Activated naive CD8-positive, alpha-beta T cell (primary cell): ENCODE results near the gene CACNA2D4.

Experiments used
- H3K27ac Mint-ChIP-seq: one replicate; pipeline ENCODE4 v1.8.0; 2021; ENCODE audit warnings: mixed read lengths
- H3K27me3 Mint-ChIP-seq: one replicate; pipeline ENCODE4 v1.8.0; 2021; ENCODE audit warnings: mixed read lengths
- H3K36me3 Mint-ChIP-seq: one replicate; pipeline ENCODE4 v1.8.0; 2021; ENCODE audit warnings: mixed read lengths
- H3K4me1 Mint-ChIP-seq: one replicate; pipeline ENCODE4 v1.8.0; 2021; ENCODE audit warnings: low read depth, mixed read lengths
- H3K4me3 Mint-ChIP-seq: one replicate; pipeline ENCODE4 v1.8.0; 2021; ENCODE audit warnings: mild to moderate bottlenecking, mixed read lengths
- H3K9me3 Mint-ChIP-seq: one replicate; pipeline ENCODE4 v1.8.0; 2021; ENCODE audit warnings: low read depth, mixed read lengths

Gene CACNA2D4

DNA sequence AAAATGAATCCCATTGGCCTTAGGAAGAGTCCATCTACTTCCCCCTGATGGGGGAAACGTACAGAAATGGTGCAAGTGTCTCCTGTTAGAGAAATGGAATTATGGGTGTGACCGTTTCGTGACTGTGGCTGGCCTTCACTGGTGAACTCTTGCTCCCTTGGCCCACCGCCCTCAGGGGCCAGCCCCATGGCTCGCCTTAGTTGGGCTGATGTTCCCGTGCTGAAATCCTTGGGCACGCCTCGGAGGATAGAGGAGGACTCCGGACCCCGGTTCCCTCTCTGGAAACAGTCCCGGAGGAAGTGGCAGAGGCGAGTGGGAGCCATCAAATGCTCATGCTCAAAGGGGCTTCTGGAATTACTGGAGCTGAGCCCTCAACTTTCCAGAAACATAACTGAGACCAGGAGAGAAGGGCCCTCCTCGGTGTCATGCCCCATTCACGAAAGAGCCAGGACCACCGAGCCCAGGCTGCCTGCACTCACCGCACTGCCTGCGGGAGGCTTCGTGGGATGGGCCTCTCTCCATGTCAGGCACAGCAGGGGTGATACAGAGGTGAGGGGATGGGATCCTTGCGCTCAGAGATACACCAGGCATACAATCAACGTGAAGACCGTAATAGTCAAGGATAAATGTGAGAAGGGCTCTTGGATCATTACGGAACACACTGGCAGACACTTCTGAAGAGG lies 10.1 kb upstream of the CACNA2D4 start:
- Mint-ChIP-seq H3K9me3 (no peaks in the 10 kb centered on the region), H3K36me3 (no peaks in the 10 kb centered on the region), H3K4me1 (peaks cover 22% of the 10 kb centered on the region), H3K4me3 (no peak overlapping the region), H3K27me3 (no peaks in the 10 kb centered on the region), H3K27ac (no peak overlapping the region)

GRCh38 chr12:1927751-1928351 lies 9.4 kb upstream of the CACNA2D4 start:
- Mint-ChIP-seq H3K9me3 (no peaks in the 10 kb centered on the region), H3K27ac (no peak overlapping the region), H3K4me3 (no peak overlapping the region), H3K36me3 (no peaks in the 10 kb centered on the region), H3K27me3 (peaks cover 2% of the 10 kb centered on the region), H3K4me1 (peaks cover 25% of the 10 kb centered on the region)

GRCh38 chr12:1927051-1927680 lies 8.7 kb upstream of the CACNA2D4 start:
- H3K9me3 Mint-ChIP-seq: no peaks in the 10 kb centered on the region
- no peak overlapping the region for H3K4me3 Mint-ChIP-seq
- H3K27me3 Mint-ChIP-seq: peaks cover 2% of the 10 kb centered on the region
- H3K4me1 Mint-ChIP-seq: peaks cover 24% of the 10 kb centered on the region
- no peak overlapping the region for H3K27ac Mint-ChIP-seq
- H3K36me3 Mint-ChIP-seq: no peaks in the 10 kb centered on the region

GRCh38 chr12:1926251-1926657 lies 7.8 kb upstream of the CACNA2D4 start:
- no peaks in the 10 kb centered on the region for H3K9me3 Mint-ChIP-seq
- no peaks in the 10 kb centered on the region for H3K36me3 Mint-ChIP-seq
- no peak overlapping the region for H3K27ac Mint-ChIP-seq
- H3K27me3 Mint-ChIP-seq: peaks cover 2% of the 10 kb centered on the region
- H3K4me1 Mint-ChIP-seq: peaks cover 21% of the 10 kb centered on the region
- H3K4me3 Mint-ChIP-seq: no peak overlapping the region

- H3K4me3 Mint-ChIP-seq: no peak overlapping the region
- H3K27me3 Mint-ChIP-seq: peaks cover 2% of the 10 kb centered on the region
- H3K9me3 Mint-ChIP-seq: no peaks in the 10 kb centered on the region
- H3K36me3 Mint-ChIP-seq: no peaks in the 10 kb centered on the region
- H3K4me1 Mint-ChIP-seq: peaks cover 21% of the 10 kb centered on the region
- H3K27ac Mint-ChIP-seq: no peak overlapping the region
Measured at GRCh38 chr12:1925684-1926006, 7.2 kb upstream of the CACNA2D4 start.

GRCh38 chr12:1924996-1925683 lies 6.7 kb upstream of the CACNA2D4 start:
- H3K27ac Mint-ChIP-seq: no peak overlapping the region
- no peak overlapping the region for H3K4me3 Mint-ChIP-seq
- peaks cover 2% of the 10 kb centered on the region for H3K27me3 Mint-ChIP-seq

DNA sequence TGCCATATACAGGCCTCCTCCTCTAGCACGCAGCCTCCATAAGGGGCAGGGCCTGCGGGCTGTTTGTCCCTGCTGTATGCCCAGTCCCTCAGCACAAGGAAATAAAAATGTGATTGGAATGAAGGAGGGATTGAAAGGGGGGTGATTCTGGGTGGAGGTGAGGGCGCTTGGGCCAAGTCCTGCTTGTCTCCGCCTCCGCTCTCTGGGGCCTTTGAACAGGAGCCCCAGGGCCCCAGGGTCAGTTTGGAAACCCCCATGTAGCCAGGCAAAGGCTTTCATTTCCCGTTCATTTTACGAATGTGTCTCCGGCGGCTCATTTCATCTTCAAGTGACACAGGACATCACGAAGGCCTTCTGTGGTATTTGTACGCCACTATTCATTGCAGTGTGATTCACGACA lies 4.5 kb upstream of the CACNA2D4 start:
- Mint-ChIP-seq H3K4me1 (peaks cover 11% of the 10 kb centered on the region), H3K27me3 (peaks cover 3% of the 10 kb centered on the region), H3K9me3 (no peaks in the 10 kb centered on the region), H3K4me3 (no peak overlapping the region), H3K27ac (no peak overlapping the region), H3K36me3 (no peaks in the 10 kb centered on the region)

More at GRCh38 chr12:1924996-1925683, 6.7 kb upstream of the CACNA2D4 start:
- Mint-ChIP-seq H3K4me1 (peaks cover 20% of the 10 kb centered on the region), H3K9me3 (no peaks in the 10 kb centered on the region), H3K36me3 (no peaks in the 10 kb centered on the region)

DNA sequence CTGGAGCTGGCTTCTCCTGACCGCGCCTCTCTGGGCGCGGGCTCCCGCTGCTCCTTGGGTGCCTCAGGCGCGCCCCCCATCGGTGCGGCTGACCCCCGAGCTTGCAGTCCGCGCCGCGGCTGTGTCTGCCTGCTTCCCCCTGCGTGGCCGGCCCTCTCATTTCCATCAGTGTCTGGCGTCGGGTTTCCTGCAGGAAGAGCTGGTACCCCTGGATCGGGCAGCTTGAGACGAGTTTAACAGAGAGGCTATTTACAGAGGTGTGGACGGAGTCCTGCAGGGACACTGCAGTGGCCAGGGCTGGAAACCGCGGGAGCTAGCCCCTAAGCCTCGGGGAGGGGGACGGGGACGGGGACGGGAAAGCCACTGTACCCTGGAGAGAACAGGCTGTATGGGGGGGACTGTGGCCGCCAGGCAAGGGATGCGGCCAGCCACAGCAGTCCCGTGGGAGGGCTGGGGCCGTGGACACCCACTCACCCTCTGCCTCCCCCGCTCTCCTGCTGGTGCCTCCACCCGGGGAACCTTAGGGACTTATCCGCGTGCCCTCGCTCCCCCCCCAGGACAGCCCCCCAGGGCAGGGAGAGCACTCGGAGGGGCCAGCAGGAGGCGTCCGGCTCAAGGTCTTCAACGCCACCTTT lies 3.7 kb upstream of the CACNA2D4 start:
- H3K27ac Mint-ChIP-seq: no peak overlapping the region
- H3K9me3 Mint-ChIP-seq: no peaks in the 10 kb centered on the region
- no peak overlapping the region for H3K4me3 Mint-ChIP-seq
- peaks cover 3% of the 10 kb centered on the region for H3K27me3 Mint-ChIP-seq
- H3K36me3 Mint-ChIP-seq: no peaks in the 10 kb centered on the region
- H3K4me1 Mint-ChIP-seq: peaks cover 11% of the 10 kb centered on the region

- H3K27ac Mint-ChIP-seq: no peak overlapping the region
- H3K9me3 Mint-ChIP-seq: no peaks in the 10 kb centered on the region
- H3K27me3 Mint-ChIP-seq: peaks cover 3% of the 10 kb centered on the region
- no peaks in the 10 kb centered on the region for H3K36me3 Mint-ChIP-seq
- H3K4me1 Mint-ChIP-seq: peaks cover 19% of the 10 kb centered on the region
- no peak overlapping the region for H3K4me3 Mint-ChIP-seq
Measured at GRCh38 chr12:1920971-1921370, 2.5 kb upstream of the CACNA2D4 start.

DNA sequence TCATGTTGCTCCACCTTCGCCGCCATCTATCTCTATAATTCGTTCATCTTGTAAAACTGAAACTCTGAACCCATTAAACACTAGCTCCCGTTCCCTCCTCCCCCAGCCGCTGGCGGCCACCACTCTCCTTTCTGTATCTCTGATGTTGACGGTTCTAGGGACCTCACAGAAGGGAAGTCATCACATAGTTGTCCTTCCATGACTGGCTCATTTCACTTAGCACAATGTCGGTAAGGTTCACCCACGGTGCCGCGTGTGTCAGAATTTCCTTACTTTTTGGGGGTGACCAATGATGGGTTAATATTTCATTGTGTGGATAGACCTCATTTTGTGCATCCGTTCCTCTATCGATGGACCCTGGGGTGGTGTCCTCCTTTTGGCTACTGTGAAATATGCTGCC lies 2.0 kb upstream of the CACNA2D4 start:
- H3K4me1 Mint-ChIP-seq: peaks cover 23% of the 10 kb centered on the region
- H3K27ac Mint-ChIP-seq: no peak overlapping the region
- H3K36me3 Mint-ChIP-seq: no peaks in the 10 kb centered on the region
- H3K9me3 Mint-ChIP-seq: no peaks in the 10 kb centered on the region
- peaks cover 3% of the 10 kb centered on the region for H3K27me3 Mint-ChIP-seq
- H3K4me3 Mint-ChIP-seq: no peak overlapping the region

- Mint-ChIP-seq H3K9me3 (no peaks in the 10 kb centered on the region), H3K27me3 (peaks cover 3% of the 10 kb centered on the region), H3K4me1 (peaks cover 26% of the 10 kb centered on the region), H3K4me3 (no peak overlapping the region), H3K27ac (no peak overlapping the region), H3K36me3 (no peaks in the 10 kb centered on the region)
Measured at GRCh38 chr12:1919763-1920162, 1.3 kb upstream of the CACNA2D4 start.

DNA sequence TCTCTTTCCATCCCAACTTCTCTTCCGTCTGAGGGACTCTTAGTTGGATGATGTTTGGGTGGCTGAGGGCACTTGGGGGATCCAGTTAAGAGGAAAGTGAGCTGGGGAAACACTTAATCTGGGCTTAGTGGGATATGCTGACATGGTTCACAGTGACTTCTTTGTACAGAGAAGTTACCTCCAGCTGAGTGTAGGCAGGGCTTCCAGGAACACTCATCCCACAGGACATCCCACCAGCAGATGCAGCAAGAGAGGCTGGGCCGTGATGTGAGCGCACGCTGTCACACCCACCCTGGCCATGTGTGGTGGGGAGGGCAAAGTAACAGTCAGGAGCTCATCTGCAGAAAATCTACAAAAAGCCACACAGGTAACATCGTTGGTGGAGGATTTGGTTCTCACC lies 832 bp upstream of the CACNA2D4 start:
- H3K4me1 Mint-ChIP-seq: peaks cover 22% of the 10 kb centered on the region
- H3K9me3 Mint-ChIP-seq: no peaks in the 10 kb centered on the region
- H3K36me3 Mint-ChIP-seq: no peaks in the 10 kb centered on the region
- H3K4me3 Mint-ChIP-seq: no peak overlapping the region
- H3K27me3 Mint-ChIP-seq: peaks cover 3% of the 10 kb centered on the region
- no peak overlapping the region for H3K27ac Mint-ChIP-seq

- Mint-ChIP-seq H3K9me3 (no peaks in the 10 kb centered on the region), H3K4me3 (no peak overlapping the region), H3K27ac (no peak overlapping the region), H3K27me3 (peaks cover 3% of the 10 kb centered on the region), H3K4me1 (peaks cover 22% of the 10 kb centered on the region), H3K36me3 (no peaks in the 10 kb centered on the region)
Measured at GRCh38 chr12:1918884-1919236, 408 bp upstream of the CACNA2D4 start.

GRCh38 chr12:1917172-1918070 lies 1.0 kb downstream of the CACNA2D4 start:
- H3K27ac Mint-ChIP-seq: no peak overlapping the region
- H3K27me3 Mint-ChIP-seq: peaks cover 1% of the 10 kb centered on the region
- no peak overlapping the region for H3K4me3 Mint-ChIP-seq
- H3K9me3 Mint-ChIP-seq: no peaks in the 10 kb centered on the region
- no peaks in the 10 kb centered on the region for H3K36me3 Mint-ChIP-seq
- peaks cover 16% of the 10 kb centered on the region for H3K4me1 Mint-ChIP-seq
